ENCODE results near the gene CCDC93. TPM values are rescaled to one million over a fixed set of nuclear protein-coding genes. Genes with fewer than 3 reads are reported as not detected.
"Not testable (repeated sequence)": the region's sequence is repeated elsewhere in the genome, so short reads cannot be mapped to it uniquely, and the experiment has no call there.

CCDC93 gene
- total and polyA plus RNA-seq, 10 of the 15 experiments (the other 5 are each of a cell fraction or from before 2014, with no cell fraction given), result 3.6 to 27.2 (median 13.5) TPM

- Histone ChIP-seq H3K4me3 (no peak overlapping the region), H3K4me2 (ENCODE audit: control insufficient read depth, insufficient read depth) (no peak overlapping the region), H4K20me1 (ENCODE audit: control insufficient read depth, insufficient read depth) (no peaks in the 10 kb centered on the region), H3K4me1 (ENCODE audit: control insufficient read depth, insufficient read depth, low read length) (no peaks in the 10 kb centered on the region), H3K9ac (ENCODE audit: control insufficient read depth, insufficient read depth, low read length) (no peak overlapping the region), H2AFZ (ENCODE audit: control insufficient read depth, low read depth, low read length) (no peak overlapping the region), H3K79me2 (ENCODE audit: control insufficient read depth, insufficient read depth, low read length) (no peaks in the 10 kb centered on the region), H3K27ac (ENCODE audit: control insufficient read depth, insufficient read depth) (no peak overlapping the region), H3K27me3 (replicated peaks in 1 of 2; ENCODE audit: control insufficient read depth in 2 of 2, insufficient read depth in 2 of 2, low read length in 1 of 2) (no peaks in the 10 kb centered on the region), H3K9me3 (replicated peaks; ENCODE audit: control insufficient read depth, insufficient read depth, low read length) (no peaks in the 10 kb centered on the region; the same call in 2 of the 3 replicates), H3K36me3 (ENCODE audit: control insufficient read depth in 2 of 2, insufficient read depth in 2 of 2, low read length in 1 of 2) (peaks cover 19 to 25% of the 10 kb centered on the region in 2 experiments)
- DNase-seq (ENCODE audit: low read depth, low spot score), result no peak
- WGBS (ENCODE audit: insufficient coverage, insufficient replicate concordance, low lambda C conversion rate, missing lambda C conversion rate), result 97% methylated on average over 4 of the region's 4 CpGs
- intact Hi-C loops (cut with micrococcal nuclease; ENCODE audit: unreplicated experiment) (no loop called here), in situ Hi-C loops (cut with MboI) (no loop called here)
- SMC1A ChIA-PET (ENCODE audit: uncharacterized antibody, unreplicated experiment), result no interaction called here
- RAD21 ChIA-PET (ENCODE audit: unreplicated experiment), result no interaction called here
- no peak for ATAC-seq
- POLR2A ChIA-PET, result no interaction called here
- BruUV-seq (replicated peaks), result no TSS peak
- FAIRE-seq, result no peak
- TF ChIP-seq EP300 (IDR thresholded peaks at IDR 0.05; ENCODE audit: borderline replicate concordance in 1 of 2, control insufficient read depth in 1 of 2, low read depth in 2 of 2, low read length in 2 of 2) (no peak), POLR2AphosphoS5 (IDR thresholded peaks at IDR 0.05; ENCODE audit: low read length) (no peak), NFXL1 (IDR thresholded peaks at IDR 0.05; ENCODE audit: borderline replicate concordance) (no peak), IKZF2 (IDR thresholded peaks at IDR 0.05) (no peak), TCF7 (IDR thresholded peaks at IDR 0.05; ENCODE audit: borderline replicate concordance) (no peak), SREBF2 (IDR thresholded peaks at IDR 0.05; ENCODE audit: low read length) (no peak), SMARCA5 (IDR thresholded peaks at IDR 0.05) (no peak), RB1 (IDR thresholded peaks at IDR 0.05; ENCODE audit: borderline replicate concordance) (no peak), EED (IDR thresholded peaks at IDR 0.05; ENCODE audit: low read depth) (no peak), STAT3 (IDR thresholded peaks at IDR 0.05; ENCODE audit: low read depth, low read length) (no peak)
- TF ChIP-seq, protein P1, sequence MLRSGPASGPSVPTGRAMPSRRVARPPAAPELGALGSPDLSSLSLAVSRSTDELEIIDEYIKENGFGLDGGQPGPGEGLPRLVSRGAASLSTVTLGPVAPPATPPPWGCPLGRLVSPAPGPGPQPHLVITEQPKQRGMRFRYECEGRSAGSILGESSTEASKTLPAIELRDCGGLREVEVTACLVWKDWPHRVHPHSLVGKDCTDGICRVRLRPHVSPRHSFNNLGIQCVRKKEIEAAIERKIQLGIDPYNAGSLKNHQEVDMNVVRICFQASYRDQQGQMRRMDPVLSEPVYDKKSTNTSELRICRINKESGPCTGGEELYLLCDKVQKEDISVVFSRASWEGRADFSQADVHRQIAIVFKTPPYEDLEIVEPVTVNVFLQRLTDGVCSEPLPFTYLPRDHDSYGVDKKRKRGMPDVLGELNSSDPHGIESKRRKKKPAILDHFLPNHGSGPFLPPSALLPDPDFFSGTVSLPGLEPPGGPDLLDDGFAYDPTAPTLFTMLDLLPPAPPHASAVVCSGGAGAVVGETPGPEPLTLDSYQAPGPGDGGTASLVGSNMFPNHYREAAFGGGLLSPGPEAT (IDR thresholded peaks at IDR 0.05; ENCODE audit: low read depth), result no peak
- CTCF ChIA-PET, result interaction anchor here (1.9 kb wide), 1 partner anchor 117 kb away, joined by 6 read pairs; the partner anchor contains the start of gene DDX18
Observed at GRCh38 chr2:117930775-117931174, 83.1 kb downstream of the CCDC93 start.

- H4K20me1 ChIP-seq (ENCODE audit: control insufficient read depth, insufficient read depth); H3K4me2 ChIP-seq (ENCODE audit: control insufficient read depth, insufficient read depth); BruUV-seq (replicated peaks); SMC1A ChIA-PET (ENCODE audit: uncharacterized antibody, unreplicated experiment); H3K4me3 ChIP-seq; intact Hi-C loops (cut with micrococcal nuclease; ENCODE audit: unreplicated experiment); ATAC-seq; H3K9me3 ChIP-seq (replicated peaks; ENCODE audit: control insufficient read depth, insufficient read depth, low read length); H3K79me2 ChIP-seq (ENCODE audit: control insufficient read depth, insufficient read depth, low read length); H3K9ac ChIP-seq (ENCODE audit: control insufficient read depth, insufficient read depth, low read length); RAD21 ChIA-PET (ENCODE audit: unreplicated experiment); FAIRE-seq; DNase-seq (ENCODE audit: low read depth, low spot score); CTCF ChIA-PET; H2AFZ ChIP-seq (ENCODE audit: control insufficient read depth, low read depth, low read length); in situ Hi-C loops (cut with MboI); H3K4me1 ChIP-seq (ENCODE audit: control insufficient read depth, insufficient read depth, low read length); H3K27ac ChIP-seq (ENCODE audit: control insufficient read depth, insufficient read depth); POLR2A ChIA-PET; H3K27me3 ChIP-seq (replicated peaks in 1 of 2; ENCODE audit: control insufficient read depth in 2 of 2, insufficient read depth in 2 of 2, low read length in 1 of 2): not testable (repeated sequence)
- H3K36me3 ChIP-seq (ENCODE audit: control insufficient read depth in 2 of 2, insufficient read depth in 2 of 2, low read length in 1 of 2), result peaks cover 4 to 23% of the 10 kb centered on the region in 2 experiments
- WGBS (ENCODE audit: insufficient coverage, insufficient replicate concordance, low lambda C conversion rate, missing lambda C conversion rate), result 92% methylated on average over 9 of the region's 9 CpGs
Observed at GRCh38 chr2:117923471-117923870, 90.4 kb downstream of the CCDC93 start.

All from GM12878 (cell line).